T-helper 2 cell (primary cell): ENCODE results near the gene TEX50.
"Not testable (repeated sequence)": the region's sequence is repeated elsewhere in the genome, so short reads cannot be mapped to it uniquely, and the experiment has no call there.

Source experiments
- DNase-seq, 5 experiments: peaks; one replicate each; pipeline versions ENCODE4 v3.0.0 to v3.0.0-alpha.2; 2012 to 2022
- total RNA-seq, 2 donors: gene quantifications; one replicate each; lab custom pipeline; 2026; lab: John Stamatoyannopoulos, UW

Gene TEX50
- 0 reads per million in 2 donors for total RNA-seq

DNA sequence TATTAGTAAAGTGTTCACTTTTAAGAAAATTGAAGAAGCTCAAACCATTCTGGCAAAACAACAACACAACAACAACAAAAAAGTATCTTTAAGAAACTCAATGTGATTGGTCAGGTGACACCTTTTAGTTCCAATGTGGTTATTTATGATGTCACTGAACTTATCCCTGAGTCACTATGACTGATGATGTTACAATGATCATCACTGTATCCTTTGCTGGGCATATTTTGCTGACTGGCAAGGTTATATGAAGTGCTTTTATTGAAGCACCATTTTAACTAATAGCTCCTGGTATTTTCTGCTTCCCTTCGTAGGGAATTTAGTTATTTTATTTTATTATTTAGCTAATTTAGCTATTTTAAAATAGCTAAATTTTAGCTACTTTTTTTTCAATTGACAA lies at the start of gene TEX50:
TEX50 (plus strand) TSS at position 223 of the 400 bp plus-strand sequence. CDS start 184 bp downstream, outside the sequence.
- DNase-seq, result no peak

GRCh38 chr1:173590557-173590956 lies 44.6 kb upstream of the TEX50 start:
- DNase-seq, result no peak

DNA sequence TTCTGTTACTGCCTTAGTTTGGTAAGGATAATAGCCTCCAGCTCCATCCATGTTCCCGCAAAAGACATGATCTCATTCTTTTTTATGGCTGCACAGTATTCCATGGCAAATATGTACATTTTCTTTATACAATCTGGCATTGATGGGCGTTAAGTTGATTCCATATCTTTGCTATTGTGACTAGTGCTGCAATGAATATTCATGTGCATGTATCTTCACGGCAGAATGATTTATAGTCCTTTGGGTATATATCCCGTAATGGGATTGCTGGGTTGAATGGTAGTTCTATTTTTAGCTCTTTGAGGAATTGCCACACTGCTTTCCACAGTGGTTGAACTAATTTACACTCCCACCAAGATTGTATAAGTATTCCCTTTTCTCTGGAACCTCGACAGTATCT lies 44.0 kb upstream of the TEX50 start:
- DNase-seq, result not testable (repeated sequence)

DNA sequence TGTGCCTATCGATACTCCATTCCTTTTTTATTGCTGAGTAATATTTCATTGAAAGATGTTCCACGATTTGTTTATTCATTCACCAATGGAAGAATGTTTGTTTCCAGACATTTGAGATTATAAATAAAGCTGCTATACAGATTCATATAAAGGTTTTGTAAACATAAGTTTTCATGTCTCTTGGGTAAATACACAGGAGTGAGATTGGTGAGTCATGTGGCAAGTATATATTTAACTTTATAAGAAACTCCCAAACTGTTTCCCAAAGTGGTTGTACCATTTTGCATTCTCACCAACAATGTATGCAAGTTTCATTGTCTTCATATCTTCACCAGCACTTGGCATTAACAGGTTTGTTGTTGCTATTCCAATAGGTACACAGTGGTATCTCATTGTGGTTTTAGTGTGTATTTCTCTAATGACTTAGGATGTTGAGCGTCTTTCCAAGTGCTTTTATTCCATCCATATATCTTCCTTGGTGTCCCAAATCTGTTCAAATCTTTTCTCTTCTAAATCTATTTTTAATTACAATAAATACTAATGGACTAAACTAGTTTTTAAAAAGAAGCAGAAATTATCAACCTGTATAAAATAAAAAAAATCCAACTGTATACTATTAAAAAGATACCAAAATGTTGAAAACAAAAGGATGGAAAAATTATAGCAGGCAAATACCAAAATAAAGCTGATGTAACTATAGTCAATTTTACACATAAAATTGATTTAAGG lies 38.9 kb upstream of the TEX50 start:
- no peak for DNase-seq

GRCh38 chr1:173601588-173601987 lies 33.5 kb upstream of the TEX50 start:
- DNase-seq, result peak in 1 of 5 experiments; percentile 4

- DNase-seq, result no peak
Measured at GRCh38 chr1:173603056-173603591, 32.0 kb upstream of the TEX50 start, which contains the start of gene SLC9C2. Gene SLC9C2 (minus strand): TSS chr1:173603072. CDS start chr1:173601776, 1,296 bp downstream.

GRCh38 chr1:173608503-173609216 lies 26.5 kb upstream of the TEX50 start:
- no peak for DNase-seq

GRCh38 chr1:173613086-173613485 lies 22.1 kb upstream of the TEX50 start:
- DNase-seq, result not testable (repeated sequence)

- peak in 1 of 5 experiments; percentile 37 for DNase-seq
Measured at GRCh38 chr1:173616859-173617258, 18.3 kb upstream of the TEX50 start.

GRCh38 chr1:173627269-173627668 lies 7.9 kb upstream of the TEX50 start:
- no peak for DNase-seq

DNA sequence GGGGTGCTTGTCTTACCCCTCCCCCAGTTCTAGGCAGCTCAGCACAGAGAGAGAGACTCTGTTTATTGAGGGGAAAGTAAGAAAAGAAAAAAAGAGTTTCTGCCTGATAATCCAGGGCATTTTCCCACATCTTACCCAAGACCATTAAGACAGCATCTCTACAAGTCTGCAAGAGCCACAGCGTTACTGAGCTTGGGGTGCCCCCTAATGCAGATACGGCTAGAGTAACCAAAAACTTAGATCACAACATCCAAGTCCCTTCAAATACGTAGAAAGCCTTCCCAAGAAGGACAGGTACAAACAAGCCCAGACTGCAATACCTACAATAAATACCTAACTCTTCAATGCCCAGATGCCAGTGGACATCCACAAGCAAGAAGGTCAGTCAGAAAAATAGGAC lies 6.2 kb upstream of the TEX50 start:
- no peak for DNase-seq

DNA sequence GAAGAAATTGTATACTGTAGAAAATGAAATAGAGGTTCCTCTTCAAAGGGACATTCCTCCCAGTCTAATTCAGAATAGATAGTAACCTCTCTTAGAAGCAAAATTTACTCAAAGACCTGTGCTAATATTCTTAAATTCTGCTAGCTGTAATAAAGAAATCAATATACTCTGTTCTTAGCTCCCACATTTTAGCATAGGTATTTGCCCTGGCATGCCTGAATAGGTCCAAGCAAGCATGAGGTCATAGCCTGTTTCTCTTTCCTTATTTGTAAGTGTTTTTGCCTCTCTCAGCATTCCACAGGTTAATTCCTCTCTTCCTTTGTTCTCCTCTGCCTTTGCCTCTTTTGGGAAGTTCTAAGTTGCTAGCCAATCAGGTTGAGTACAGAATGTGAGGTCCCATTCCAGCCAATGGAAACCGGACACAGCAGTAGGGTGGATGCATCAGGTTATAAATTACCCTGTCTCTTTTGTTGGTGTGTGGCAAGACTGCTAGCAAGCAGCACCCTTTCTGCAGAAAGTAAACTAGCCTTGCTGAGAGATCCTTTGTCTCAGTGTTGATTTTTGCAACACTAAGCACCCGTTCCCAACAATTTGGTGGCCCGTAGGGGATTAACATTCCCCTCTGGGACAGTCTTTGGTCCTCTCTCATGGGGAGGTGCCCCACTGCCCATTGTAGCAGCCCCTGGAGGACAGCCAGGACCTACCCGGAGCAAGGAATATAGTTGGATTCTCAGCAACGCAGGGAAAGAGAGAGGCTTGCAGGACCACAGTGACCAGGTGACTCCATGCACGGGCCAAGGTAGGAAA lies 2.3 kb downstream of the TEX50 start:
- not testable (repeated sequence) for DNase-seq

- no peak for DNase-seq
Measured at GRCh38 chr1:173638043-173639021, 3.2 kb downstream of the TEX50 start.

GRCh38 chr1:173639102-173639501 lies 4.0 kb downstream of the TEX50 start:
- DNase-seq, result no peak

- not testable (repeated sequence) for DNase-seq
Measured at GRCh38 chr1:173642450-173643139, 7.5 kb downstream of the TEX50 start.

- no peak for DNase-seq
Measured at GRCh38 chr1:173646656-173647055, 11.5 kb downstream of the TEX50 start.

DNA sequence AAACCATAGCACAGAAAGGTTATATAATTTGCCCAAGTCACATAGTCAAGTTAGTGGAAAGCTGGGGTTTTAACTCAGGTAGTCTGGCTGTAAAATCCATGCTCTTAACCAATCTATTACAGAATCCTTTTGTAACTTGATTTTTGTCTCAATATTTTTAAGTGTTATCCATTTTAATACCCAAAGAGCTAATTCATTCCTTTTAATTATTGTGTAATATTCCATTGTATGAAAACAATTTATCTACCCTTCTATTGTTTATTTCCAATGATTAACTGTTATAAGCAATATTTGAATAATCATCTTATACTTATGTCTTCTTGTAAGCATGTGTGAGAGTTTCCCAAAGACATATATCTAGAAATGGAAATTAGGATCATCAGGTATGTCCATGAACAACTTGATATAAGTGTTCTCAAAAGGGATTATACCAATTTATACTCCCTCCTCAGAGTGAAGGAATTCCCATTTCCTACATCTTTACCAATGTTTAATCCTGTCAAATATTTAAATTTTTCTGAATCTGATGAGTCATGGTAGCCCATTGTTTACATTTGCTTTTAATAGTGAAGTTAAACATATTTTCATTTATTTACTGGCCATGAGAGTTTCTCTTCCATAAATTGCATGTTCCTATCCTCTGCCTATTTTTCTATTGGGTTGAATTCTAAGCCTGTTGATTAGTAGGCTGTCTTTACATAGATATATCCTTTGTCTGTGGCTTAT lies 13.9 kb downstream of the TEX50 start:
- DNase-seq, result no peak

DNA sequence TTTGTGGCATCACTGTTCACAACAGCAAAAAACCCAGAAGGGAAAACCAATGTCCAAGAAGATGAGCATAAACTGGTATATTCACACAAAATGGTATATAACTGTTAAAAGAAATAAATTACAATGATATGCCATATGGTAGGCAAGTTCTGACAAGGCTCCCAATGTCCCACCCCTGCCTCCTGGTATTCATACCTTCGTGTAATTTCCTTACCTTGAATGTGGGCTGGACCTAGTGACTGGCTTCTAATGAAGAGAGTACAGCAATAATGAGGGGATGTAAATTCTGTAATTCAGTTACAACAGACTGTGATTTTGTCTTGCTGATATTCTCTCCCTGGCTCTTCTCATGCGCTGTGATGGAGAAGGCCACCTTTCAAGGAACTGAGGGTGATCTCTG lies 25.2 kb downstream of the TEX50 start:
- DNase-seq, result no peak

GRCh38 chr1:173661271-173661670 lies 26.1 kb downstream of the TEX50 start:
- no peak for DNase-seq

DNA sequence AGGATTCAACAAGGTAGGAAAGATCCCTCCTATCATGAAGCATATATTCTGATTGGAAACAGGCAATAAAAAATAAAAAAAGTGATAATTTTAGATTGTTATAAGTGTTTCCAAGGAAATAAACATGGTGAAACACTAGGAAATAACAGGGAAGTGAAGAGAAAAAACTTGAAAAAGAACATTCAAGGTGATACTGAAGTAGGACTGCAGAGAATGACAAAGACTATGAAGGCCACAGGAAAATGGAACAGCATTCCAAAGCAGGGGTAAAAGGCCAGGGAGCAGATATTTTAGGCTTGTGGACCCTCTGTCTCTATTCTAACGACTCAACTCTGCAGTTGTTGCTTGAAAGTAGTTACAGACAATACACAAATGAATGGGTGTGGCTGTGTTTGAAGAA lies 26.6 kb downstream of the TEX50 start:
- DNase-seq, result no peak
